ENCODE data around the gene WWC1. TPM values are rescaled to one million over a fixed set of nuclear protein-coding genes. Genes with fewer than 3 reads are reported as not detected.

The WWC1 gene
- total and polyA plus RNA-seq, 10 of the 15 experiments (the other 5 are each of a cell fraction or from before 2014, with no cell fraction given) = 0.50 to 7.8 (median 2.5) TPM

DNA sequence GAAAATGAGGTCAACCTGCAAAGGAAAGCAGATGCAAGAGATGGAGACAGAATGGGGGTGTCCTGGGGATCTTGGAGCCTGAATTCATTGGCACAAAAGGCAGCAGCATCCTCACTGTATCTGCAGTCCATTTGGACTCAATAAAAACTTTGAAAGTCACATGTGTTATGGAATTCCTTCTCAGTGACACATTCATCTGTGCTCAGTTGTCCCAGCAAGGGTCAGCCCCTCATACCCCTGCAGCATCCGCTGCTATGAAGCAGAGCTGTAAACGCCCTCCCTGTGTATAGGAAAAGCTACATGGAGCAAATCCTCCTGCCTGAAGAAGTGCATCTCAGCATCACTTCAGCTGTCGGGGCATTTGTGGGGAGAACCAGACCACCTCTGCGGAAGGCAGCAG lies 180.3 kb downstream of the WWC1 start:
- RAD21 ChIA-PET (ENCODE audit: unreplicated experiment) = no interaction called here
- FAIRE-seq (no peak), DNase-seq (ENCODE audit: low read depth, low spot score) (no peak), ATAC-seq (no peak)
- no peak overlapping the region for H3K4me2 ChIP-seq (ENCODE audit: control insufficient read depth, insufficient read depth)
- CTCF ChIA-PET = no interaction called here
- TF ChIP-seq EZH2 (IDR thresholded peaks at IDR 0.05; ENCODE audit: borderline replicate concordance, control insufficient read depth, low read depth, low read length) = no peak
- TF ChIP-seq, protein P1, sequence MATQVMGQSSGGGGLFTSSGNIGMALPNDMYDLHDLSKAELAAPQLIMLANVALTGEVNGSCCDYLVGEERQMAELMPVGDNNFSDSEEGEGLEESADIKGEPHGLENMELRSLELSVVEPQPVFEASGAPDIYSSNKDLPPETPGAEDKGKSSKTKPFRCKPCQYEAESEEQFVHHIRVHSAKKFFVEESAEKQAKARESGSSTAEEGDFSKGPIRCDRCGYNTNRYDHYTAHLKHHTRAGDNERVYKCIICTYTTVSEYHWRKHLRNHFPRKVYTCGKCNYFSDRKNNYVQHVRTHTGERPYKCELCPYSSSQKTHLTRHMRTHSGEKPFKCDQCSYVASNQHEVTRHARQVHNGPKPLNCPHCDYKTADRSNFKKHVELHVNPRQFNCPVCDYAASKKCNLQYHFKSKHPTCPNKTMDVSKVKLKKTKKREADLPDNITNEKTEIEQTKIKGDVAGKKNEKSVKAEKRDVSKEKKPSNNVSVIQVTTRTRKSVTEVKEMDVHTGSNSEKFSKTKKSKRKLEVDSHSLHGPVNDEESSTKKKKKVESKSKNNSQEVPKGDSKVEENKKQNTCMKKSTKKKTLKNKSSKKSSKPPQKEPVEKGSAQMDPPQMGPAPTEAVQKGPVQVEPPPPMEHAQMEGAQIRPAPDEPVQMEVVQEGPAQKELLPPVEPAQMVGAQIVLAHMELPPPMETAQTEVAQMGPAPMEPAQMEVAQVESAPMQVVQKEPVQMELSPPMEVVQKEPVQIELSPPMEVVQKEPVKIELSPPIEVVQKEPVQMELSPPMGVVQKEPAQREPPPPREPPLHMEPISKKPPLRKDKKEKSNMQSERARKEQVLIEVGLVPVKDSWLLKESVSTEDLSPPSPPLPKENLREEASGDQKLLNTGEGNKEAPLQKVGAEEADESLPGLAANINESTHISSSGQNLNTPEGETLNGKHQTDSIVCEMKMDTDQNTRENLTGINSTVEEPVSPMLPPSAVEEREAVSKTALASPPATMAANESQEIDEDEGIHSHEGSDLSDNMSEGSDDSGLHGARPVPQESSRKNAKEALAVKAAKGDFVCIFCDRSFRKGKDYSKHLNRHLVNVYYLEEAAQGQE (IDR thresholded peaks at IDR 0.05; ENCODE audit: low read depth, low read length) = no peak
- no peak for TF ChIP-seq ASH2L (IDR thresholded peaks at IDR 0.05; ENCODE audit: borderline replicate concordance, low read depth)
- TF ChIP-seq SIN3A (IDR thresholded peaks at IDR 0.05; ENCODE audit: low read depth, low read length) = no peak
- no peak for TF ChIP-seq POLR2AphosphoS5 (IDR thresholded peaks at IDR 0.05; ENCODE audit: low read length)
- TF ChIP-seq, protein P2, sequence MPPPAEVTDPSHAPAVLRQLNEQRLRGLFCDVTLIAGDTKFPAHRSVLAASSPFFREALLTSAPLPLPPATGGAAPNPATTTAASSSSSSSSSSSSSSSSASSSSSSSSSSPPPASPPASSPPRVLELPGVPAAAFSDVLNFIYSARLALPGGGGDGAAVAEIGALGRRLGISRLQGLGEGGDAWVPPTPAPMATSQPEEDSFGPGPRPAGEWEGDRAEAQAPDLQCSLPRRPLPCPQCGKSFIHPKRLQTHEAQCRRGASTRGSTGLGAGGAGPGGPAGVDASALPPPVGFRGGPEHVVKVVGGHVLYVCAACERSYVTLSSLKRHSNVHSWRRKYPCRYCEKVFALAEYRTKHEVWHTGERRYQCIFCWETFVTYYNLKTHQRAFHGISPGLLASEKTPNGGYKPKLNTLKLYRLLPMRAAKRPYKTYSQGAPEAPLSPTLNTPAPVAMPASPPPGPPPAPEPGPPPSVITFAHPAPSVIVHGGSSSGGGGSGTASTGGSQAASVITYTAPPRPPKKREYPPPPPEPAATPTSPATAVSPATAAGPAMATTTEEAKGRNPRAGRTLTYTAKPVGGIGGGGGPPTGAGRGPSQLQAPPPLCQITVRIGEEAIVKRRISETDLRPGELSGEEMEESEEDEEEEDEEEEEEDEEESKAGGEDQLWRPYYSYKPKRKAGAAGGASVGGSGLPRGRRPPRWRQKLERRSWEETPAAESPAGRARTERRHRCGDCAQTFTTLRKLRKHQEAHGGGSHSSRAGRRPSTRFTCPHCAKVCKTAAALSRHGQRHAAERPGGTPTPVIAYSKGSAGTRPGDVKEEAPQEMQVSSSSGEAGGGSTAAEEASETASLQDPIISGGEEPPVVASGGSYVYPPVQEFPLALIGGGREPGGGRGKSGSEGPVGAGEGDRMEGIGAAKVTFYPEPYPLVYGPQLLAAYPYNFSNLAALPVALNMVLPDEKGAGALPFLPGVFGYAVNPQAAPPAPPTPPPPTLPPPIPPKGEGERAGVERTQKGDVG (CRISPR knock-in tag; IDR thresholded peaks at IDR 0.05) = no peak
- TF ChIP-seq IKZF2 (IDR thresholded peaks at IDR 0.05) = no peak
- no peak for TF ChIP-seq SMAD1 (IDR thresholded peaks at IDR 0.05; ENCODE audit: low read depth, partially characterized antibody)
- no peak for TF ChIP-seq BHLHE40 (IDR thresholded peaks at IDR 0.05; ENCODE audit: borderline replicate concordance in 1 of 2, low read depth in 2 of 2, low read length in 1 of 2)
- TF ChIP-seq CREB1 (IDR thresholded peaks at IDR 0.05; ENCODE audit: low read depth) = no peak
- TF ChIP-seq, protein P3, sequence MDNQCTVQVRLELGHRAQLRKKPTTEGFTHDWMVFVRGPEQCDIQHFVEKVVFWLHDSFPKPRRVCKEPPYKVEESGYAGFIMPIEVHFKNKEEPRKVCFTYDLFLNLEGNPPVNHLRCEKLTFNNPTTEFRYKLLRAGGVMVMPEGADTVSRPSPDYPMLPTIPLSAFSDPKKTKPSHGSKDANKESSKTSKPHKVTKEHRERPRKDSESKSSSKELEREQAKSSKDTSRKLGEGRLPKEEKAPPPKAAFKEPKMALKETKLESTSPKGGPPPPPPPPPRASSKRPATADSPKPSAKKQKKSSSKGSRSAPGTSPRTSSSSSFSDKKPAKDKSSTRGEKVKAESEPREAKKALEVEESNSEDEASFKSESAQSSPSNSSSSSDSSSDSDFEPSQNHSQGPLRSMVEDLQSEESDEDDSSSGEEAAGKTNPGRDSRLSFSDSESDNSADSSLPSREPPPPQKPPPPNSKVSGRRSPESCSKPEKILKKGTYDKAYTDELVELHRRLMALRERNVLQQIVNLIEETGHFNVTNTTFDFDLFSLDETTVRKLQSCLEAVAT (IDR thresholded peaks at IDR 0.05) = no peak
- TF ChIP-seq BACH1 (IDR thresholded peaks at IDR 0.05; ENCODE audit: borderline replicate concordance) = no peak
- no peak for TF ChIP-seq SIX5 (IDR thresholded peaks at IDR 0.05; ENCODE audit: low read depth, low read length, severe bottlenecking)
- H3K9me3 ChIP-seq (replicated peaks; ENCODE audit: control insufficient read depth, insufficient read depth, low read length) = no peaks in the 10 kb centered on the region
- H3K27ac ChIP-seq (ENCODE audit: control insufficient read depth, insufficient read depth) = no peak overlapping the region
- no peak overlapping the region for H3K4me3 ChIP-seq
- H3K27me3 ChIP-seq (replicated peaks in 1 of 2; ENCODE audit: control insufficient read depth in 2 of 2, insufficient read depth in 2 of 2, low read length in 1 of 2) = no peaks in the 10 kb centered on the region
- intact Hi-C loops (cut with micrococcal nuclease; ENCODE audit: unreplicated experiment) (no loop called here), in situ Hi-C loops (cut with MboI) (no loop called here)
- H3K79me2 ChIP-seq (ENCODE audit: control insufficient read depth, insufficient read depth, low read length) = no peaks in the 10 kb centered on the region
- H2AFZ ChIP-seq (ENCODE audit: control insufficient read depth, low read depth, low read length) = no peak overlapping the region
- POLR2A ChIA-PET = no interaction called here
- no peak overlapping the region for H3K9ac ChIP-seq (ENCODE audit: control insufficient read depth, insufficient read depth, low read length)
- 86% methylated on average over 4 of the region's 4 CpGs for WGBS (ENCODE audit: insufficient coverage, insufficient replicate concordance, low lambda C conversion rate, missing lambda C conversion rate)
- no TSS peak for BruUV-seq (replicated peaks)
- H3K4me1 ChIP-seq (ENCODE audit: control insufficient read depth, insufficient read depth, low read length) = no peaks in the 10 kb centered on the region
- SMC1A ChIA-PET (ENCODE audit: uncharacterized antibody, unreplicated experiment) = interaction anchor here (0.5 to 2.5 kb wide), 2 partner anchors 10 to 1049 kb away, joined by 4 to 8 read pairs; no protein-coding TSS in a partner anchor
- no peaks in the 10 kb centered on the region for H3K36me3 ChIP-seq (ENCODE audit: control insufficient read depth in 2 of 2, insufficient read depth in 2 of 2, low read length in 1 of 2)
- no peaks in the 10 kb centered on the region for H4K20me1 ChIP-seq (ENCODE audit: control insufficient read depth, insufficient read depth)
